ENCODE results near the gene CTNND2.

- TF ChIP-seq, protein P1, sequence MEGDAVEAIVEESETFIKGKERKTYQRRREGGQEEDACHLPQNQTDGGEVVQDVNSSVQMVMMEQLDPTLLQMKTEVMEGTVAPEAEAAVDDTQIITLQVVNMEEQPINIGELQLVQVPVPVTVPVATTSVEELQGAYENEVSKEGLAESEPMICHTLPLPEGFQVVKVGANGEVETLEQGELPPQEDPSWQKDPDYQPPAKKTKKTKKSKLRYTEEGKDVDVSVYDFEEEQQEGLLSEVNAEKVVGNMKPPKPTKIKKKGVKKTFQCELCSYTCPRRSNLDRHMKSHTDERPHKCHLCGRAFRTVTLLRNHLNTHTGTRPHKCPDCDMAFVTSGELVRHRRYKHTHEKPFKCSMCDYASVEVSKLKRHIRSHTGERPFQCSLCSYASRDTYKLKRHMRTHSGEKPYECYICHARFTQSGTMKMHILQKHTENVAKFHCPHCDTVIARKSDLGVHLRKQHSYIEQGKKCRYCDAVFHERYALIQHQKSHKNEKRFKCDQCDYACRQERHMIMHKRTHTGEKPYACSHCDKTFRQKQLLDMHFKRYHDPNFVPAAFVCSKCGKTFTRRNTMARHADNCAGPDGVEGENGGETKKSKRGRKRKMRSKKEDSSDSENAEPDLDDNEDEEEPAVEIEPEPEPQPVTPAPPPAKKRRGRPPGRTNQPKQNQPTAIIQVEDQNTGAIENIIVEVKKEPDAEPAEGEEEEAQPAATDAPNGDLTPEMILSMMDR (IDR thresholded peaks at IDR 0.05), result no peak
- no peak for TF ChIP-seq POLR2A (IDR thresholded peaks at IDR 0.05)
These were observed 35.0 kb downstream of the CTNND2 start for GRCh38 chr5:11869203-11869602.

Measured in thyroid gland (tissue), 4 donors.